ENCODE results near the gene MAP2K1.

MAP2K1 gene

DNA sequence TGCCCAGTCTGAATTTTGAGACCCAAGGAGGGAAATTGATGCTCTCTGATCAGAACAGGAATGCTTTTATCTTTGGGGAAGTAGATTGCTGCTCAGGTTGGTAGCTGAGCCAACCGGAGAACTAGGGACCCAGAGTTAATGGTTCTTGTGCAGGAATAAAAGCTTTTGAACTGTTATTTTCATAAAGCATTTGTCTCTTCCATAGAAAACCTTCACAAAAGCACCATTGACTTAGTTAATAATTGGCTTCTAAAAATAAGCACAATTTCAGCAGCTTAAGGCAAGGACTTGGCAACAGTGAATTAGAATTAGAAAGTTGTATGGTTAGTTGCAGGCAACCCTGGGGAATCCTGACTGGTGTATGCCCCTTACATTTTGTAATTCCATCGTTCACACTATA lies 53.8 kb downstream of the MAP2K1 start:
- no peak overlapping the region for H4K8ac ChIP-seq (ENCODE audit: low read depth, low read length)

GRCh38 chr15:66452420-66452819 lies 65.7 kb downstream of the MAP2K1 start:
- Histone ChIP-seq H3K18ac (ENCODE audit: low read length) (no peak overlapping the region), H3K27me3 (ENCODE audit: control insufficient read depth in 3 of 3, insufficient read depth in 3 of 3, low read depth in 1 of 3, low read length in 3 of 3) (no peaks in the 10 kb centered on the region), H3K4me2 (ENCODE audit: insufficient read depth, low read length, poor library complexity, severe bottlenecking) (no peak overlapping the region), H3K4me3 (ENCODE audit: low read length in 2 of 2) (no peak overlapping the region), H2BK120ac (ENCODE audit: low read depth, low read length) (no peak overlapping the region), H3K27ac (replicated peaks; ENCODE audit: low read length) (no peak overlapping the region), H3K36me3 (replicated peaks in 1 of 2; ENCODE audit: control insufficient read depth in 2 of 2, insufficient read depth in 2 of 2, low read length in 2 of 2) (peaks cover 2 to 33% of the 10 kb centered on the region in 2 donors), H2BK15ac (ENCODE audit: low read length) (no peak overlapping the region), H3K4ac (ENCODE audit: low read length) (no peak overlapping the region), H4K91ac (ENCODE audit: low read depth, low read length, poor library complexity) (no peak overlapping the region), H3K9me3 (replicated peaks in 1 of 2; ENCODE audit: control insufficient read depth in 2 of 2, insufficient read depth in 1 of 2, low read depth in 1 of 2, low read length in 2 of 2) (peaks cover 0 to 3% of the 10 kb centered on the region in 2 donors), H3K9ac (ENCODE audit: low read depth, low read length, poor library complexity) (no peak overlapping the region), H2AFZ (ENCODE audit: low read length) (no peak overlapping the region), H2AK5ac (ENCODE audit: low read depth, low read length) (no peak overlapping the region), H4K8ac (ENCODE audit: low read depth, low read length) (no peak overlapping the region), H2BK5ac (ENCODE audit: low read length) (no peak overlapping the region), H3K79me1 (ENCODE audit: low read depth, low read length) (no peaks in the 10 kb centered on the region), H3K23ac (ENCODE audit: low read depth, low read length, poor library complexity) (no peak overlapping the region), H3K14ac (ENCODE audit: low read length) (no peak overlapping the region), H2BK12ac (ENCODE audit: low read length) (no peak overlapping the region), H3K4me1 (ENCODE audit: control insufficient read depth in 2 of 2, insufficient read depth in 1 of 2, low read depth in 1 of 2, low read length in 2 of 2) (no peaks in the 10 kb centered on the region)
- no CpG with 5 or more reads among the region's 4 CpGs for WGBS, 2 donors (ENCODE audit: extremely low coverage in 2 of 2, insufficient read length in 2 of 2, insufficient replicate concordance in 1 of 2)
- no peak for DNase-seq (ENCODE audit: low spot score)

More for the DNA sequence above, 53.8 kb downstream of the MAP2K1 start:
- H3K4me1 ChIP-seq (ENCODE audit: control insufficient read depth in 2 of 2, insufficient read depth in 1 of 2, low read depth in 1 of 2, low read length in 2 of 2) = peaks cover 1 to 11% of the 10 kb centered on the region in 2 donors
- no peak overlapping the region for H4K91ac ChIP-seq (ENCODE audit: low read depth, low read length, poor library complexity)
- no peaks in the 10 kb centered on the region for H3K9me3 ChIP-seq (replicated peaks in 1 of 2; ENCODE audit: control insufficient read depth in 2 of 2, insufficient read depth in 1 of 2, low read depth in 1 of 2, low read length in 2 of 2)
- H2BK120ac ChIP-seq (ENCODE audit: low read depth, low read length) = no peak overlapping the region
- H3K9ac ChIP-seq (ENCODE audit: low read depth, low read length, poor library complexity) = no peak overlapping the region
- H3K4me3 ChIP-seq (ENCODE audit: low read length in 2 of 2) = no peak overlapping the region
- no peak overlapping the region for H3K4ac ChIP-seq (ENCODE audit: low read length)
- H3K27ac ChIP-seq (replicated peaks; ENCODE audit: low read length) = no peak overlapping the region
- H3K18ac ChIP-seq (ENCODE audit: low read length) = no peak overlapping the region
- H3K79me1 ChIP-seq (ENCODE audit: low read depth, low read length) = peaks cover 5% of the 10 kb centered on the region
- DNase-seq (ENCODE audit: low spot score) = no peak
- peaks cover 17 to 91% of the 10 kb centered on the region in 2 donors for H3K36me3 ChIP-seq (replicated peaks in 1 of 2; ENCODE audit: control insufficient read depth in 2 of 2, insufficient read depth in 2 of 2, low read length in 2 of 2)
- no peak overlapping the region for H2BK15ac ChIP-seq (ENCODE audit: low read length)
- no peak overlapping the region for H2BK5ac ChIP-seq (ENCODE audit: low read length)
- H3K23ac ChIP-seq (ENCODE audit: low read depth, low read length, poor library complexity) = no peak overlapping the region
- no peak overlapping the region for H2BK12ac ChIP-seq (ENCODE audit: low read length)
- no peak overlapping the region for H3K4me2 ChIP-seq (ENCODE audit: insufficient read depth, low read length, poor library complexity, severe bottlenecking)
- no peaks in the 10 kb centered on the region for H3K27me3 ChIP-seq (ENCODE audit: control insufficient read depth in 3 of 3, insufficient read depth in 3 of 3, low read depth in 1 of 3, low read length in 3 of 3)
- no peak overlapping the region for H2AK5ac ChIP-seq (ENCODE audit: low read depth, low read length)
- no CpG with 5 or more reads among the region's 2 CpGs for WGBS, 2 donors (ENCODE audit: extremely low coverage in 2 of 2, insufficient read length in 2 of 2, insufficient replicate concordance in 1 of 2)
- H2AFZ ChIP-seq (ENCODE audit: low read length) = no peak overlapping the region
- H3K14ac ChIP-seq (ENCODE audit: low read length) = no peak overlapping the region

DNA sequence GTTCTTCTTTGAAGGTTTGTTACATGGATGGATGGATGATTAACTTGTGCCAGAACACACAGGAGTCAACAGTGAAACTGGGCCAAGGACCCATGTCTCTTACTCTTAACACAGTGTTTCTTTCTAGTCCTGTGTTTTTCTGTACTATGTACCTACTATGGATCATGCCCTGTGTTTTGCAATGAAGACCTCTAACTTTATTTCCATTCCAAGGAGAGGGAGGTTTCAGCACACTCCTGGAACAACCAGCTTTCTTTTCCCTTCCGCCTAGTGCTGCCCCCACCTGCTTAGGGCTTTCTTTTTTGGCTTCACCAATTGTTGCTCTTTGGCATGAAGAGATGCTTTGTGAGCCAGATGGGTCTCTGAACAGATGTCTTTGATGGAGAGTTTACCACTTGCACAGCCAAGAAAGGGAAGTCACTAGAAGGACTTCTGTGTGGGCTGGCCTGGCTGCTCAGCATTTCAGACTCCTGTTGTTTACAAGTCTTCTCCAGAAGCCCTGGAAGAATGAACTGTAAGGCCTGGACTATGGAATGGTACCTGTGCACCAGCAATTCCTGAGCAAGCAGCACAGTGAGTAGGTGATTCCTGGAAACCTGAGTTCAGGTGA lies 66.4 kb downstream of the MAP2K1 start:
- DNase-seq (ENCODE audit: low spot score) = no peak
- no CpG with 5 or more reads among the region's 1 CpG for WGBS, 2 donors (ENCODE audit: extremely low coverage in 2 of 2, insufficient read length in 2 of 2, insufficient replicate concordance in 1 of 2)

DNA sequence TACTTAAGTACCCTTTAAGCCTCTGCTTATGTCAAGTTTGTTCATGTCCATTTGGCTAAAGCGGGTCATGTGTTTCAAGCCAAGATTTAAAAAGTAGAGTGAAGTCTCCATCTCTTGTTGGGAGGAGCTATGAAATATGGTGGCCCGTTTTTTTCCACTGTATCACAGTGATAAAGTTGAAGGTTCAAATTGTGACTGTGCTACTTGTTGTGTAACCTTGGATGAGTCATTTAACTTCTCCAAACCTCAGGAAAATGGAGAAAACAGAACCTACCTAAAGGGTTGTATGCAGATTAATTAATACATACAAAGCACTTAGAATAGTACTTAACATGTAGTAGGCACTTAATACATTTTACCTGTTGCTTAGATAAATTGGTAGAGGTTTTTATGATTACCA lies 67.4 kb downstream of the MAP2K1 start:
- Histone ChIP-seq H3K27me3 (ENCODE audit: control insufficient read depth in 3 of 3, insufficient read depth in 3 of 3, low read depth in 1 of 3, low read length in 3 of 3) (no peaks in the 10 kb centered on the region), H3K9me3 (replicated peaks in 1 of 2; ENCODE audit: control insufficient read depth in 2 of 2, insufficient read depth in 1 of 2, low read depth in 1 of 2, low read length in 2 of 2) (no peaks in the 10 kb centered on the region), H3K23ac (ENCODE audit: low read depth, low read length, poor library complexity) (no peak overlapping the region), H3K9ac (ENCODE audit: low read depth, low read length, poor library complexity) (no peak overlapping the region), H3K36me3 (replicated peaks in 1 of 2; ENCODE audit: control insufficient read depth in 2 of 2, insufficient read depth in 2 of 2, low read length in 2 of 2) (peaks cover 2 to 29% of the 10 kb centered on the region in 2 donors), H3K14ac (ENCODE audit: low read length) (no peak overlapping the region), H3K4me2 (ENCODE audit: insufficient read depth, low read length, poor library complexity, severe bottlenecking) (no peak overlapping the region), H3K4ac (ENCODE audit: low read length) (no peak overlapping the region), H3K4me3 (ENCODE audit: low read length in 2 of 2) (no peak overlapping the region), H2AFZ (ENCODE audit: low read length) (no peak overlapping the region), H2AK5ac (ENCODE audit: low read depth, low read length) (no peak overlapping the region), H4K91ac (ENCODE audit: low read depth, low read length, poor library complexity) (no peak overlapping the region), H4K8ac (ENCODE audit: low read depth, low read length) (no peak overlapping the region), H3K18ac (ENCODE audit: low read length) (no peak overlapping the region), H2BK5ac (ENCODE audit: low read length) (no peak overlapping the region), H2BK12ac (ENCODE audit: low read length) (no peak overlapping the region), H3K4me1 (ENCODE audit: control insufficient read depth in 2 of 2, insufficient read depth in 1 of 2, low read depth in 1 of 2, low read length in 2 of 2) (no peaks in the 10 kb centered on the region), H3K79me1 (ENCODE audit: low read depth, low read length) (no peaks in the 10 kb centered on the region), H2BK120ac (ENCODE audit: low read depth, low read length) (no peak overlapping the region), H2BK15ac (ENCODE audit: low read length) (no peak overlapping the region), H3K27ac (replicated peaks; ENCODE audit: low read length) (no peak overlapping the region)
- no peak for DNase-seq (ENCODE audit: low spot score)
- WGBS, 2 donors (ENCODE audit: extremely low coverage in 2 of 2, insufficient read length in 2 of 2, insufficient replicate concordance in 1 of 2) = no CpG with 5 or more reads among the region's 2 CpGs

More for the DNA sequence above, 66.4 kb downstream of the MAP2K1 start:
- peaks cover 2 to 31% of the 10 kb centered on the region in 2 donors for H3K36me3 ChIP-seq (replicated peaks in 1 of 2; ENCODE audit: control insufficient read depth in 2 of 2, insufficient read depth in 2 of 2, low read length in 2 of 2)
- no peak overlapping the region for H3K4me2 ChIP-seq (ENCODE audit: insufficient read depth, low read length, poor library complexity, severe bottlenecking)
- H3K27me3 ChIP-seq (ENCODE audit: control insufficient read depth in 3 of 3, insufficient read depth in 3 of 3, low read depth in 1 of 3, low read length in 3 of 3) = no peaks in the 10 kb centered on the region
- H2BK120ac ChIP-seq (ENCODE audit: low read depth, low read length) = no peak overlapping the region
- H3K4me1 ChIP-seq (ENCODE audit: control insufficient read depth in 2 of 2, insufficient read depth in 1 of 2, low read depth in 1 of 2, low read length in 2 of 2) = no peaks in the 10 kb centered on the region
- H4K8ac ChIP-seq (ENCODE audit: low read depth, low read length) = no peak overlapping the region
- no peak overlapping the region for H3K14ac ChIP-seq (ENCODE audit: low read length)
- H3K4ac ChIP-seq (ENCODE audit: low read length) = no peak overlapping the region
- H2AK5ac ChIP-seq (ENCODE audit: low read depth, low read length) = no peak overlapping the region
- no peak overlapping the region for H3K9ac ChIP-seq (ENCODE audit: low read depth, low read length, poor library complexity)
- no peak overlapping the region for H2BK5ac ChIP-seq (ENCODE audit: low read length)
- no peak overlapping the region for H3K23ac ChIP-seq (ENCODE audit: low read depth, low read length, poor library complexity)
- no peak overlapping the region for H3K18ac ChIP-seq (ENCODE audit: low read length)
- H3K4me3 ChIP-seq (ENCODE audit: low read length in 2 of 2) = no peak overlapping the region
- no peak overlapping the region for H2BK15ac ChIP-seq (ENCODE audit: low read length)
- no peak overlapping the region for H2BK12ac ChIP-seq (ENCODE audit: low read length)
- H3K27ac ChIP-seq (replicated peaks; ENCODE audit: low read length) = no peak overlapping the region
- H3K9me3 ChIP-seq (replicated peaks in 1 of 2; ENCODE audit: control insufficient read depth in 2 of 2, insufficient read depth in 1 of 2, low read depth in 1 of 2, low read length in 2 of 2) = peaks cover 0 to 3% of the 10 kb centered on the region in 2 donors
- H4K91ac ChIP-seq (ENCODE audit: low read depth, low read length, poor library complexity) = no peak overlapping the region
- H2AFZ ChIP-seq (ENCODE audit: low read length) = no peak overlapping the region
- H3K79me1 ChIP-seq (ENCODE audit: low read depth, low read length) = no peaks in the 10 kb centered on the region

Data from neuronal stem cell (in vitro differentiated cells).